HS-5 (cell line): ENCODE results near the gene ZNF892.
"Not testable (repeated sequence)": the region's sequence is repeated elsewhere in the genome, so short reads cannot be mapped to it uniquely, and the experiment has no call there.

ENCODE experiments used
- DNase-seq: peaks from one replicate; pipeline ENCODE4 v3.0.0-alpha.2; 2012; ENCODE audit warnings: low read depth

Gene ZNF892

DNA sequence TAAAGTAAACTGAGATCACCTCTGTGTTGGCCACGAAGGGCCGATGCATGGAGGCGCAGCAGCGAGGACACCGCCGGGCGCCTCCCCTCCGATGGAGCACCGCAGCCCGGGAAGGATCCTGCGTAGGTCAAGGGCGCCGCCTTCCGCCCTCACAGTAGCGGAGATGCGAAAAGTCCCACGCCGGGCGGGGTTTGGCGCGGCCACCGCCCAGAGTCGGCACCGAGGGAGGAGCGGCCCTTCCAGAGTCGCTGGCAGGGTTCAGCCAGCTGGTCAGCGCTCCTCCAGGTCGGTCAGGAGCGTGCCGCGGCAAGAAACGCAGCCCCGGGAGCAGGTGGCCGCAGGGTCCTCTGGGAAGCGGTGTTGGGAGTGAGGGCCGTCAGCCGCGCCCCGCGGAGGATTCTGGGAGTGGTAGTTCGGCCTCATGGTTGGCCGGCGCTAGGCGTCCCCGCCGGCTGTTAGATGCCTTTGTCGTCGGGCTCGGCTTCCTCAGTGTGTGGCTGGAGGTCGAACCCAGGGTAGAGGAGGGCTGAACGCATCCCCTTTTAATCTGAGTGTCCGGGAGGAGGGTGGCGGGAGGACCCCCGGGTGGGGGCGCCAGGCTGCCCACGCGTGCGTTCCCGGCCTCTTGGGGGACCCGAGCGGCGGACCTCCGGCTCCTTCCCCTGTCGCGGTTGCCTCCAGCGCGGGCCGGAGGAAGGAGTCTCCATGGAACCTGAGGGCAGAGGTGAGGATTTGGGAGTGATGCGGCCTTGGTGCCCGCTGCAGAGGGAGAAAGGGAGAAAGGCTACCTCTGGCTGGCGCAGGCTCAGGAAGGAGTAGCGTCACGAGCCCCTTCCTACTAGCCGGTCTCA is at the start of gene ZNF892:
Gene ZNF892 (plus strand): TSS at position 411 of the 851 bp plus-strand sequence. CDS start 295 bp downstream, at position 706.
- DNase-seq, result peak; percentile 60

DNA sequence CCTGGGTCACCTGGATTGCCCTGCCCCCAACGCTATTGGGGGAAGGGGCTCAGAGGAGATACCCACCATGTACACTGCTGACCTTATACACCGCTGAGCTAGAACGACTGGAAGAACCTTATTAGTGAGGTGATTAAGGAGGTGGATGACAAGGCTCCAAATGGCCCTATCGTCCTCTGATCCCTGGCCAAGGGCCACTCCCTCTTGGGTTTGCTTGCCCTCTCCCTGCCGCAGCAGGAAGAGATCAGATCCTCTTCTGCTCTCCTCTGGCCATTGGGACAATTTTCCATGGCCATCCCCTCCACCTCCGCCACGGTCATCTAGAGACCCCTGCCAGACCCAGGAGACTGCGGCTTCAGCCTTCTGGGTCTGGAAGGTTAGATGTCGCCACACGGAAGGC is 48.9 kb upstream of the ZNF892 start:
- no peak for DNase-seq

DNA sequence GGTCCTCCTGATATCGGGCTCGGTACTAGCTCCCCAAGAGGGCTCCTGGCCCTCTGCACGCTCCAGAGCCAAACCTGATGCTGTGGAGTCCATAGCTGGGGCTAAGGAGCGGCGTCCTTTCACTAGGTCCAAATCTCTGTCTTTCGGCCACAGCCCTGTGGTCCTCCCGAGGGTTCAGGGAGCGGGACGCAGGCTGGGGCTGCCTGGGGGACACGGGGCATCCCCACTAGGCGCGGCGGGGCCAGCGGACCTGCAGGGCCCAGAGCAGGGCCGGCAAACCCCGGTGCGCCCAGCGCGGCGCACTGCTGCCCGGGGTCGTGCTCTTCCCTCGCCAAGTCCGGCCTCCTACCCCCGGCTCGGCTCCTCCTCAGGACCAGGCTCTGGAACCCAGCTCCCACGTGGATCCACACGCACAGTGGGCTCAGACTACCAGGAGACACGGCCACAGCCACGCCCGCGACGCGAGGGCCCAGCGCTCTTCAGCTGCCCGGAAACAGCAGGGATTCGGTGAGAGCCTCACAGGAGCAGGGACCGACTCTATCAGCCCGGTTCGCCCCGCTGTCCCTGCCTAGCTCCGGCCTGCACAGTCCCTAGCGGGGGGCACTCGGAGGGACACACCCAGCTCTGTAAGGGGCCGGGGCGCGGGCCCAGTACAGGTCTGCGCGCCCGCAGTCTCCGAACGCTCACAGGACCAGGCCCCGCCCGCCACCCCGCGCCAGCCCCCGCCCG is 48.3 kb upstream of the ZNF892 start:
- no peak for DNase-seq

DNA sequence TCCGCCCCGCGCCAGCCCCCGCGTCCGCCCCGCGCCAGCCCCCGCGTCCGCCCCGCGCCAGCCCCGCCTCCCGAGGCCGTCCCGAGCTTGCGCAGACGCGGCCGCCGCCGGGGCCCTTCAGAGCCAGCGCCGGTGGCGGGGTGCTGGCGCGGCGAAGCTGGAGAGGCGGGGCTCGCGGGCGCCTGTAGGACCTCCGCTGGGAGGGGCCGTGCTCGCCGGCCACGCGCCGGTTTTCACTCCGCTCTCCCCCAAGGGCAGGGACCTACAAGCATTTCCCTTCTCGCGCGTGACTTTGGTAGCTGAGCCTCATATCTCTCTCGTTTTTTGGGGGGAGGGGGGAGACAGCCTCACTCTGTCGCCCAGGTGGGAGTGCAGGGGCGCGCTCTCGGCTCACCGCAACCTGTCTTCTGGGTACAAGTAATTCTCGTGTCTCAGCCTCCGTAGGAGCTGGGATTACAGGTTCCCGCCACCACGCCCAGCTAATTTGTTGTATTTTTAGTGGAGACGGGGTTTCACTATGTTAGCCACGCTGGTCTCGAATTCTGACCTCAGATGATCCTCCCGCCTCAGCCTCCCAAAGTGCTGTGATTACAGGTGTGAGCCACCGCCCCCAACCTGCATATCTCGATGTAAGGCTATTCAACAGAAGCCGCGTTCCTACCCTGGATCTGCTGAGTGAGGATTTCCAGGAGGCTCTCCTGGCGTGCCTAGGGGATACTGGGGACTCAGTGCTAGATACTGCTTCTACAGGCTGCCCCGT is 47.5 kb upstream of the ZNF892 start, which contains the start of gene ZNF514:
Gene ZNF514 (minus strand): TSS at position 159 of the 760 bp plus-strand sequence. CDS start 6,595 bp downstream, outside the sequence.
- no peak for DNase-seq

DNA sequence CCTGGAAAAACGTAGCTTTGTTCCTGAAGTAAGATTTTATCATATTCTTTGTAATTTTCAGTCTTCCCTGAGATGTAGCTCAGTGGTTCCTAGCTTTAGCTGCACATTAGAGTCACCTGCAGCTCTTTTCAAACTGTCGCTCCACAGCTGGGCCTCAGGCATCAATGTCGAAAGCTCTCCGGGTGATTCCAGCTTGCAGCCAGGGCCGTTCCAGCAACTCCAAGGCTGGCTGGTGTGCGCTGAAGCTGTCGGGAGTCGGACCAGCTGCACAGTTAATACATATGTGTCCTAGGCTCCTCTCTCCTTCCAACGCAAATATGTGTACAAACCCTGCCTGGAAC is 42.3 kb upstream of the ZNF892 start:
- DNase-seq, result no peak

DNA sequence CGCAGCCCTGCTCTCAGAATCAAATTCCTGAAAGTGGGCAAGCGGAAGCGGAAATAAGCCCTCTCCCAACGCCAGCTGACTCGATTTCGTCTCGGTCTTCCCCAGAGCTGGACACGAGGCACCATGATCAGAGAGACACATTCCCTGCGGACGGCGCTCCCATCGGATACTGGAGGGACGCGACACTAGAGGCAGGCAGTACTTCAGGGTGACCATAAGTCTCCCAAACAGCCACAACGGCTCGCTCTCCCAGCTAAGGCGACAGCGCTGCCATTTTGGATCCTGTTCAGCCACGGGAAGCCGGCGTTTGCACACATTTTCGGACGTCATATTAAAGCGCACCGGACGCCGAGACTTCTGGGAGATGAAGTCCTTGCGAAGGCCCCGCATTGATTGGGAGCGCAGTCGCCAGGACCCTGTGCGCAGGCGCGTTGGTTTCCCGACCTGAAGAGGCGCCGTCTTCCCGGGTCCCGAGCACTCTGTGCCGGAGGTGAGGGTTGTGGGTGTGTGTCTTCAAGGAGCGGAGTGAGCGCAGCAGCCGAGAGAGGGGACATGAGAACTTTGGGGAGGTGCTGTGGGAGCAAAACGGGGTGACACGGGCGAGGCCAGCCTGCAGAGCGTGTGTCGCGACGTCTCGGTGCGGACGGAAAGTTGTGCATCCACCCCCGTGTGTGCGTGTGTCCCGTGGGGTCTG is 41.8 kb upstream of the ZNF892 start, which contains the start of gene ZNF2:
Gene ZNF2 (plus strand): TSS at position 439 of the 694 bp plus-strand sequence. CDS start 10,418 bp downstream, outside the sequence.
- DNase-seq, result peak; percentile 88

DNA sequence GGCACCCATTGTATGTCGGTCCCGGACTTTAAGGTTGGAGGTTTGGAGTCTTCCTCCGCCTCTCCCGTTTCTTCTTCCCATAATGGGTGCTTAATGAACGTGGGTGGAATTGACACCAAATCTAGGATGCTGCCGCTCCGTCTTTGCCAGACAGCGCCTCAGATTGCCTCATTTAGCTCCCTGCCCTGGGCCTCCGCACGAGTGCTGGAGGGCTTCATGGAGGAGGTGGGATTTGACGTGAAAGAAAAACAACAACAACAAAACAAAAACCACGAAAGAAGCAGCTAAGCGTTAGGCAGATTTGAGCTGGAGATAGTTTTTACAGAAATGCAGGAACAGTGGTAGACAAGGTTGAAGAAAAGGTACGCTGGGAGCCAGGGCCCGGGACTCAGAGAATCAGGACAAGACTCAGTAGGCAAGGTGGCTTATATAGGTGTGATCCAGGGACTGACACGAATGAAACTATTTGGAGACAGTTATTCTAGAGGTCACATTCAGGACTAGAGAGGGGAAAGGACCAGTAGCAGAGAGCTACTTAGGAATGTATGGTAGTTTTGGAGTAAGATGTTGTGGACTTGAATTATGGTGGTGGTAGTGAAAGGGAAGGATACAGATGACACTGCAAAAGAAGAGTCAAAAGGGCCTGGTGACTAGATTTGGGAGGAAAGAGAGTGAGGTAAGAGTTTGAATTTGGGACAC is 41.1 kb upstream of the ZNF892 start:
- no peak for DNase-seq

DNA sequence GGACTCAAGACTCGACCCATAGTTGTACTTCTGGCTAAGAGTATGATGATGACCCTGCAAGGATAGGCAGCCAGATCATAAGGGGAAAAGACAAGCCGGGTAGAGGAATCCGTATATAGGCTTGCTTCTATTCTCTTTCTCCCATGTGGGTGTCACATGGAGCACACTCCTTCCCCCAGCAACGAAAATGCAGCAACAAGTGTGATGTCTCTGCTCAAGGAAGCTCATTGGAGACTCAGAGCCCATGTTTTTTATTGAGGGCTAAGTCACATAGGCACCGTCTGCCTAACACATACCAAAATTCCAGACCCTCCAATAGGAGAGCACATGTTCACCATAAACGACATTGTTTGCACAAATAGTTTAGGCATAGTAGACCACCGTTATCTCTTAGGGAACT is 35.4 kb upstream of the ZNF892 start:
- no peak for DNase-seq

DNA sequence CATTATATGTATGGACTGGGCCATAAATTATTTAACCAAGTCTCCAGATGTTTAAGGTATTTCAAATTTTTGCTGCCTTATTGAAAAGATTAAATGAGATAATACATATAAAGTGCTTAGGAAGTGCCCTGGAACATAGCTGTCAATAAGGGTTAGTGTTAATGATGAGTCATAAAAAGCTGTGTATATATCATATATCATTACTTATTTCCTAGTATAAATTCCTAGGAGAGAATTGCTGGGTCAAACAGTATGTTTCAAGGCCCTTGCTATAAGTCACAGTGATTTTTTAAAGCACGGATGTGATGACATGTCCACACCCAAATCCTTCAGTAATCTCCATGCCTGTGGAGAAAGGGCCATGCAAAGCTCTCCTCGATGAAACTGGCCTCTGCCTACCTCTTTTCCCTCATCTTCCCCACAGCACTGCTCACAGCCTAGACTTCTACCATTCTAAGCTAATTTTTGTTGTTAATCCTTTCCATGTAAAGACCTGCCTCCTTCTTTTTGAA is 33.2 kb upstream of the ZNF892 start:
- no peak for DNase-seq

DNA sequence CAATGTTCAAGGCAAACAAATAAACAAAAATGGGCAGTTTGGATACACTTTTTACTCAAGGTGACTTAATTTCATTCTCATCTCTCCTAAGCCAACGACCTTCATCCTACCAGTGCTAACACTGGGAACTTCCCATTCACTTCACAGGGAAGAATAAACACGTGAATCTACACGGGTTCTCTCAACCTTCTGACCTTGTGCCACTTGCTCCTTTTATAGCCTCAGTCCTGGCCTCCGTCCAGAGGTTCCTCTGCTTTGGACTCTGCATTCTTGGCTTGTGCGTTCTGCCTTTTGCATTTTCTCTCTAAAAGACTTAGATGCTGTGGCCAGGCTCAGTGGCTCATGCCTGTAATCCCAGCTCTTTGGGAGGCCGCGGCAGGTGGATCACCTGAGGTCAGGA is 27.9 kb upstream of the ZNF892 start:
- DNase-seq, result no peak

DNA sequence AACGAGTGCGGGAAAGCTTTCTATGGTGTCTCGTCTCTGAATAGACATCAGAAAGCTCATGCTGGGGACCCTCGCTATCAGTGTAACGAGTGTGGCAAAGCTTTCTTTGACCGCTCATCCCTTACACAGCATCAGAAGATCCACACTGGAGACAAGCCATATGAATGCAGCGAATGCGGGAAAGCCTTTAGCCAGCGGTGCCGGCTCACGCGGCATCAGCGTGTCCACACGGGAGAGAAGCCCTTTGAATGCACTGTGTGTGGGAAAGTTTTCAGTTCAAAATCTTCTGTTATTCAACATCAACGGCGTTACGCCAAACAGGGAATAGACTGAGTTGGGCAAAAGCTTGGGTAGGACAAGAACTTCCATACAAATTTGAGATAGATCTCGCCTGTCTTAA is 25.5 kb upstream of the ZNF892 start:
- DNase-seq, result no peak

DNA sequence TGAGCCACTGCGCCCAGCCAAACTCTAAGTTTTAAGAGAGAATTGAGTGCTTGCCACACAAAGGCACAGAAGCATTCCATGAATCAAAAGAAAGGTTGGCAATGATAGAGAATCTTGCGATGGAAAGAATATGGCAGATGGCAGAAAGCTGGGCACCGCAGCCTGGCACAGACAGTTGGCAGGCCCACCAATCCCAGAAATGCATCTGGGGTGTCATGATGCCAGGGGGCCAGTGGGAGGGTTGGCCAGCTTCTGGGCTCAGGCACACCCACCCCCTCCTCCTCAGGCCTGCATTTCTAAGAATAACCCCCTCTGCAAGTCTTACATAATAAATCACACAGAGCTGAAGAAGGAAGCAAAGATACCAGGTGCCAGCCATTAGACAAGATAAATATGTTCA is 22.1 kb upstream of the ZNF892 start:
- DNase-seq, result no peak

DNA sequence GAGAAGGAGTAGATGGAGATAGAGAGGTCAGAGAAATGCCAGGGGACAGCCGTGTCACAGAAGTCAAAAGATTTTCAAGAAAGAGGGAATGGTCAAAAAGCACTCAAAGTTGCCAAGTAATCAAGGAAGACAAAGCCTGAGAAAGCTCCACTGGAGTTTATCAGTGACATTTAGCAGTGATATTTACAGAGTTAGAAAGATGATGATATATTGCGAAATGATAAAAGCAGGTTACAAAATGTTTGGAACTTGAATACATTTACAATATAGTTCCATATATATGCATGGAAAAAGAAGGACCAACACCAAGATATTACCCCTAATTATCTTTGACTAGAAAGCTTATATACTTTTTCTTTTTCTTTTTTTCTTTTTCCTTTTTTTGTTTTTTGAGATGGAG is 21.3 kb upstream of the ZNF892 start:
- DNase-seq, result no peak

DNA sequence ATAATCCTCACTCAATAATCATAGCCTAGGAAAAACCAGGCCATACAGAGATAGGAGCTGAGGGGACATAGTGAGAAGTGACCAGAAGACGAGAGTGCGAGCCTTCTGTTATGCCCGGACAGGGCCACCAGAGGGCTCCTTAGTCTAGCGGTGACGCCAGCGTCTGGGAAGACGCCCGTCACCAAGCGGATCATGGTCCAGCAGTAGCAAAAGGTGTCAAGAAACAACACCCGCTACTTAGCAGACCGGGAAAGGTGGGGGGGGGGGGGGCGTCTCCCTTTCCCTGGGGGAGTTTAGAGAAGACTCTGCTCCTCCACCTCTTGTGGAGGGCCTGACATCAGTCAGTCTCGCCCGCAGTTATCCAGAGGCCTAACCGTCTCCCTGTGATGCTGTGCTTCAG is 14.4 kb upstream of the ZNF892 start:
- DNase-seq, result not testable (repeated sequence)

DNA sequence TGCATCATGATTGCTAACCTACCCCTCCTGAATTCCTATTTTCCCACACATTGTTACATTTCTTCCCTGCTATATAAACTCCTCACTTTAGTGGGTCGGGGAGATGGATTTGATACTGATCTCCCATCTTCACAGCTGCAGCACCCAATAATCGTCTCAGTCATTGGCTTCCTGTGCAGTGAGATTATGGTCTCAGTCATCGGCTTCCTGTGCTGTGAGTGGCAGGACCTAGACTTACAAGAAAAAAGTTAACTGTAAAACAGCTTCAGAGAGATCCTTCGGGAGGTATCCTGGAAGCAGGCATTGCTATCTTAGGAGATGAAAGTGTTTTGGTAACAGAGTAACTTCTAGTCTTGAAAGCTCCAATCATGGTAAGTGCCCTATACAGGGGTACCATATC is 3.4 kb upstream of the ZNF892 start:
- DNase-seq, result no peak

DNA sequence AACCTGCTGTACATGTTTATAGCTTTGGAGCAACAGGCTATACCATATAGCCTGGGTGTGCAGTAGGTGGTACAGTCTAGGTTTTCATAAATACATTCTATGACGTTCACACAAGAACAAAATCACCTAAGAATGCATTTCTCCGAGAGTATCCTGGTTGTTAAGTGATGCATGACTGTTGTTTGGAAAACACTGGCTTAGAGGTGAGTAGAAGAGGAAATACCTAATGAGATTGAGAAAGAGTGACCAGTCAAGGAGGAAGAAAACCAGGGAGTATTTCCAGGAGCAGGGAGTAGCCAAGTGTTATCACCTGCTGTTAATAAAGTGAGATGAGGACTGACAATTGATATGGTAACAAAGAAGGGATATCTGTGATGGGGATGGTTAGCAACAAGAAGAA is 2.9 kb upstream of the ZNF892 start:
- DNase-seq, result no peak

DNA sequence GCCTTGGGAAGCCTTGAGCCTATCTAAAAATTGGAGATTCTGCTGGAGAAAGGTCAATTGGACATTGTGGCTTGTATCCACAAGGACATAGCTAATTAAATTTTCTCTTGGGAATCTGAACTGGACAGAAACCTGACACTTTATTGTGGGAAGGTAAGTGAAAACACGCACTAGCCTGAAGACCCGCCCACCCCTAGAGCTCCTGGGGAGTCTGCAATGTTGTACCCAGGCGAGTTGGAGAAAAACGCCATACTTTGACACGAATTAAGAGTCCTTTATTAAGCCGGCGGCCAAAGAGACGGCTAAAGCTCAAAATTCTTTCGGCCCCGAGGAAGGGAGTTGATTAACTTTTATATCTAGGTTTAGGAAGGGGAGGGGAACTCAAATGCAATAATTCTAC is 1.2 kb upstream of the ZNF892 start:
- DNase-seq, result no peak

DNA sequence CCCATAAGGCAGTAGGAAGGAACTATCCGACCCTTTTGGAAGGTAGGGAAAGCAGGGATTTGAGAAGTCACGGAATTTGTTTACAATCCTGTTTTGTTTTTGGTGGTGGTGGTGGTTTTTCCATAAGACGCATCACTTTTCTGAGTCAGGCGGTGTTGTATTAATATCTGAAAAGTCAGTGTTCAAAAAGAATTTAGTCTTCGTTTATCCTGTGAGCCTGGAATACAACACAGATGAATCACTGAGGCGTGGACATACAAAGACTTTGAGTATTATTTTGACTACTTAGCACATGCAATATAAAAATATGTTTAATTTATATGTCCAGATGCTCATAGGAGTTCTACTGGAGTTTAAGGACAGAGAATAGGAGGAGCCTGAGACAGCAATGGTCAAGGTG is 785 bp downstream of the ZNF892 start:
- DNase-seq, result no peak

DNA sequence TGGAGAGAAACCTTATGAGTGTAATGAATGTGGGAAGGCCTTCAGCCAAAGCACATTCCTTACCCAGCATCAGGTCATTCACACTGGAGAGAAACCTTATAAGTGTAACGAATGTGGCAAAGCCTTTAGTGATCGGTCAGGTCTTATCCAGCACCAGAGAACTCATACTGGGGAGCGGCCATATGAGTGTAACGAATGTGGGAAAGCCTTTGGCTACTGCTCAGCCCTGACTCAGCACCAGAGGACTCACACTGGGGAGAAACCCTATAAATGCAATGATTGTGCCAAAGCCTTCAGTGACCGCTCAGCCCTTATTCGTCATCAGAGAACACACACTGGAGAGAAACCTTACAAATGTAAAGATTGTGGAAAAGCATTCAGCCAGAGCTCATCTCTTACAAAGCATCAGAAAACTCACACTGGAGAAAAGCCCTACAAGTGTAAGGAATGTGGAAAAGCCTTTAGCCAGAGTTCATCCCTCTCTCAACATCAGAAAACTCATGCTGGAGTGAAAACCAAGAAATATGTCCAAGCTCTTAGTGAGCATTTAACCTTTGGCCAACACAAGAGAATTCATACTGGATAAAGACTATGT is 7.8 kb downstream of the ZNF892 start:
- no peak for DNase-seq

DNA sequence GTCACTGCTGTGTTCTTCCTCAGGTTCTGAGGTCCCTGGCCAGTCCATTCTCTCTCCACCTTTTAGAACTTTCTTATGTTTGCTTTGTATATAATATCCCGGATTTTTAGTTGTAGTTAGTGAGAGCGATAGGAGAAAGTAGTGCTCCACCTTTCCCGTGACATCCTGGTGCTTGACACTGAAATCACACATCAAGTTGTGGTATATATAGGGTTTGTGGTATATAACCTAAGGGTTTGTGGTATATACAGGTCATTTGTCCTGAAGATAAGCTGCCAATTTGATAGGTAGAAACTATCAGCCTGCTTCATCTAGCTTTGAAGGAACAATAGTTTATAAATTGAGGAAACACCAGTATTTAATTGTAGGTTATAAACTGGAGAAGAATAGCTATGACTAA is 13.1 kb downstream of the ZNF892 start:
- DNase-seq, result no peak

DNA sequence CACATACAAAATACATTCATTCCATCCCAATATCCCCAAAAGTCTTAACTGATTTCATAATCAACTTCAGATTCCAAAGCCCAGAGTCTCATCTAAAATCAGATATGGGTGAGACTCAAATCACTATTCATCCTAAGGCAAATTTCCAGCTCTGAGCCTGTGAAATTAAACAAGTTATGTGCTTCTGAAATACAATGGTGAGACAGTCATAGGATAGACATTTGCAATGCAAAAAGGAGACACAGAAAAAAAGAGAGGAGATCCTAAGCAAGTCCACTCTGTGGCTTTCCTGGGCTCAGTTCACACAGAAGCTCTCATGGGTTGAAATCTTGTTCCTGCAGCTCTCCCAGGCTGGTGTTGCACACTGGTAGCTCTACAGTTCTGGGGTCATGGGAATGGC is 18.3 kb downstream of the ZNF892 start:
- DNase-seq, result no peak
